ENCODE results near the gene DR1. TPM values are rescaled to one million over a fixed set of nuclear protein-coding genes. Genes with fewer than 3 reads are reported as not detected.

The DR1 gene
- 103 and 104 TPM in 2 replicates for total RNA-seq

GRCh38 chr1:93345633-93346420 is at the start of gene DR1:
Gene DR1, plus strand, starts transcription at chr1:93345907. Its CDS starts 739 bp downstream, at chr1:93346646.
- H3K27ac Mint-ChIP-seq = peak within 1 kb of the TSS; percentile 98
- peak within 1 kb of the TSS; percentile 88 for H3K4me3 Mint-ChIP-seq (ENCODE audit: low read depth)
- no peaks in the 10 kb centered on the region for H3K27me3 Mint-ChIP-seq (ENCODE audit: low read depth)
- intact Hi-C loops (cut with micrococcal nuclease) = loop anchor here (1.0 to 10.0 kb wide), 9 partner anchors 41 to 529 kb away; partner anchors contain the start of genes CCDC18, DIPK1A, DNTTIP2 and MTF2
- peaks cover 24% of the 10 kb centered on the region for H3K4me1 Mint-ChIP-seq (ENCODE audit: low read depth)
- DNase-seq (ENCODE audit: low spot score) = peak; percentile 88
- H3K9me3 Mint-ChIP-seq = no peaks in the 10 kb centered on the region
- H3K36me3 Mint-ChIP-seq (ENCODE audit: low read depth) = peaks cover 37% of the 10 kb centered on the region

- no peak for DNase-seq (ENCODE audit: low spot score)
- Mint-ChIP-seq H3K4me3 (ENCODE audit: low read depth) (no peak overlapping the region), H3K27ac (no peak overlapping the region), H3K27me3 (ENCODE audit: low read depth) (no peaks in the 10 kb centered on the region), H3K36me3 (ENCODE audit: low read depth) (no peaks in the 10 kb centered on the region), H3K4me1 (ENCODE audit: low read depth) (no peaks in the 10 kb centered on the region), H3K9me3 (no peaks in the 10 kb centered on the region)
- intact Hi-C loops (cut with micrococcal nuclease) = no loop called here
These were observed 49.1 kb upstream of the DR1 start for GRCh38 chr1:93296555-93297154.

DNA sequence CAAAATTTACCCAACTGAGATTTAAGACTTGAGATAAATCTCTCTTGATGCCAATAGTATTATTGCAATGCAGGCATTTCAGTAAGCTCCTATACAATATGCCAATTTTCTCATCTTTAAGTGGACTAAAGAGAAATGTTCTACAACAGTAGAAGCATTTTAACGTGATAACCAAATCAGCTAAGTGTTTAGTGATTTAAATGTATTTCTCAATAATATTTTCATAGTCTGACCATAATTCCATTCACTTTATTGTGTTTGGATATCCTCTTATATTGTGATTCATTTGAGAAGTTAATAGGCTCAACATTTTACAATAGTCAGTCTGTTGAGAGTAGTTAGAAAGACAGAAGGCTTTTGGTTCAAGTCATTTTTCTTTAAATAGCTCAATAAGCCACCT is 44.6 kb upstream of the DR1 start:
- intact Hi-C loops (cut with micrococcal nuclease) = loop anchor here (10.0 kb wide), 2 partner anchors 324 to 544 kb away; no protein-coding TSS in a partner anchor
- Mint-ChIP-seq H3K9me3 (no peaks in the 10 kb centered on the region), H3K4me3 (ENCODE audit: low read depth) (no peak overlapping the region), H3K27ac (no peak overlapping the region), H3K27me3 (ENCODE audit: low read depth) (no peaks in the 10 kb centered on the region), H3K36me3 (ENCODE audit: low read depth) (no peaks in the 10 kb centered on the region), H3K4me1 (ENCODE audit: low read depth) (no peaks in the 10 kb centered on the region)
- DNase-seq (ENCODE audit: low spot score) = no peak

DNA sequence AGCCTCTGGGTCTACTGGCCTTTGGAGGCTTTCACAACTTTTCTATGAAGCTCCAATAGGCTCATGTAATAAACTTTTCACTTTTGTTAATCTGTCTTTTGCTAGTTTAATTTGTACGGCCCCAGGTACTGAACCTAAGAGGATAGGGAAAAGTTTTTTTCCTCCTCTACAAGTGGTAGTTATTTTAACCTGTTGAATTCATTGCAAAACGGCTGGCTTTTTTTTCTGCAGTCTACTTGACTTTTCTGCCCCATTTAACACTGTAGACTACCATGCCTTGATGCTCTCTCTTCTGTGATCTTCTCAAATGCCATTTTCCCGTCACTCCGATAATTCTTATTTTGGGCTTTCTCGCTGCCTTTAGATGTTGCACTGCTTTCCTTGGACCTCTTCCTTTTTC is 43.6 kb upstream of the DR1 start:
- H3K27me3 Mint-ChIP-seq (ENCODE audit: low read depth) = no peaks in the 10 kb centered on the region

GRCh38 chr1:93304716-93305138 is 41.0 kb upstream of the DR1 start:
- H3K4me3 Mint-ChIP-seq (ENCODE audit: low read depth) = no peak overlapping the region
- H3K4me1 Mint-ChIP-seq (ENCODE audit: low read depth) = no peaks in the 10 kb centered on the region
- no peak overlapping the region for H3K27ac Mint-ChIP-seq
- no peaks in the 10 kb centered on the region for H3K27me3 Mint-ChIP-seq (ENCODE audit: low read depth)
- DNase-seq (ENCODE audit: low spot score) = peak; percentile 13
- intact Hi-C loops (cut with micrococcal nuclease) = loop anchor here (2.0 to 10.0 kb wide), 3 partner anchors 42 to 540 kb away; no protein-coding TSS in a partner anchor
- no peaks in the 10 kb centered on the region for H3K36me3 Mint-ChIP-seq (ENCODE audit: low read depth)
- no peaks in the 10 kb centered on the region for H3K9me3 Mint-ChIP-seq

More for the DNA sequence above, 43.6 kb upstream of the DR1 start:
- Mint-ChIP-seq H3K4me1 (ENCODE audit: low read depth) (no peaks in the 10 kb centered on the region), H3K4me3 (ENCODE audit: low read depth) (no peak overlapping the region), H3K9me3 (no peaks in the 10 kb centered on the region), H3K36me3 (ENCODE audit: low read depth) (no peaks in the 10 kb centered on the region), H3K27ac (no peak overlapping the region)
- DNase-seq (ENCODE audit: low spot score) = no peak
- intact Hi-C loops (cut with micrococcal nuclease) = loop anchor here (10.0 kb wide), 2 partner anchors 323 to 543 kb away; no protein-coding TSS in a partner anchor

DNA sequence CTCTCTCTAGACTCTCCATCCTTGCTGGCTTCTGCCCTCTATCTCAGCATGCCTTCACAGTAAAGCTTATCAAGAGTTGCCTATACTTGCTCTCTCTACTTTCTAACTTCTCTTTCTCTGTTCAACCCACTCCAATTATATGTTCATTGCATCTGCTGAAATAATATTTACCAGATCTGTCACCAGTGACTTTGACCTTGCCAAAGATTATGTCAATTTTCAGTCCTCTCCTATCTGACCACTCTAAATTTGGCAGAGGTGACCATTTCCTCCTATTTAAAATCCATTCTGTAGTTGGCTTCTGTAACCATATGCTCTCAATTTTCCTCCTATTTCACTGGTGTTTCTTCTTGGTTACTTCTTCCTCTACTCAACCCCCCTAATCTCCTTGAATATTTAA is 38.8 kb upstream of the DR1 start:
- no peaks in the 10 kb centered on the region for H3K9me3 Mint-ChIP-seq
- H3K27me3 Mint-ChIP-seq (ENCODE audit: low read depth) = no peaks in the 10 kb centered on the region
- no peak overlapping the region for H3K4me3 Mint-ChIP-seq (ENCODE audit: low read depth)
- intact Hi-C loops (cut with micrococcal nuclease) = loop anchor here (10.0 kb wide), 2 partner anchors 318 to 538 kb away; no protein-coding TSS in a partner anchor
- no peak for DNase-seq (ENCODE audit: low spot score)
- no peaks in the 10 kb centered on the region for H3K36me3 Mint-ChIP-seq (ENCODE audit: low read depth)
- no peak overlapping the region for H3K27ac Mint-ChIP-seq
- H3K4me1 Mint-ChIP-seq (ENCODE audit: low read depth) = no peaks in the 10 kb centered on the region

DNA sequence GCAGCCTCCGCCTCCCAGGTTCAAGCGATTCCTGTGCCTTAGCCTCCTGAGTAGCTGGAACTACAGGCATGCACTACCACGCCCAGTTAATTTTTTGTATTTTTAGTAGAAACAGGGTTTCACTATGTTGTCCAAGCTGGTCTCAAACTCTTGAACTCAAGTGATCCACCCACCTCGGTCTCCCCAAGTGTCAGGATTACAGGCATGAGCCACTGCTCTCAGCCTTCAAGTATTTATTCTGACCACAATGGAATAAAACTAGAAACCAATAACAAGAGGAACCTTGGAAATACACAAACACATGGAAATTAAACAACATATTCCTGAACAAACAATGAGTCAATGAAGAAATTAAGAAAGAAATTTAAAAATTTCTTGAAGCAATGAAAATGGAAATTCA is 32.7 kb upstream of the DR1 start:
- Mint-ChIP-seq H3K9me3 (no peaks in the 10 kb centered on the region), H3K27ac (no peak overlapping the region), H3K36me3 (ENCODE audit: low read depth) (no peaks in the 10 kb centered on the region), H3K4me1 (ENCODE audit: low read depth) (no peaks in the 10 kb centered on the region), H3K4me3 (ENCODE audit: low read depth) (no peak overlapping the region), H3K27me3 (ENCODE audit: low read depth) (no peaks in the 10 kb centered on the region)
- intact Hi-C loops (cut with micrococcal nuclease) = no loop called here
- no peak for DNase-seq (ENCODE audit: low spot score)

GRCh38 chr1:93317207-93317606 is 28.5 kb upstream of the DR1 start:
- H3K27me3 Mint-ChIP-seq (ENCODE audit: low read depth) = no peaks in the 10 kb centered on the region
- H3K27ac Mint-ChIP-seq = no peak overlapping the region
- intact Hi-C loops (cut with micrococcal nuclease) = no loop called here
- no peaks in the 10 kb centered on the region for H3K36me3 Mint-ChIP-seq (ENCODE audit: low read depth)
- no peak overlapping the region for H3K4me3 Mint-ChIP-seq (ENCODE audit: low read depth)
- no peaks in the 10 kb centered on the region for H3K9me3 Mint-ChIP-seq
- H3K4me1 Mint-ChIP-seq (ENCODE audit: low read depth) = no peaks in the 10 kb centered on the region
- no peak for DNase-seq (ENCODE audit: low spot score)

- Mint-ChIP-seq H3K4me3 (ENCODE audit: low read depth) (no peak overlapping the region), H3K9me3 (no peaks in the 10 kb centered on the region), H3K27me3 (ENCODE audit: low read depth) (no peaks in the 10 kb centered on the region), H3K36me3 (ENCODE audit: low read depth) (no peaks in the 10 kb centered on the region), H3K27ac (no peak overlapping the region), H3K4me1 (ENCODE audit: low read depth) (no peaks in the 10 kb centered on the region)
- DNase-seq (ENCODE audit: low spot score) = no peak
- intact Hi-C loops (cut with micrococcal nuclease) = no loop called here
These were observed 27.8 kb upstream of the DR1 start for GRCh38 chr1:93317943-93318342.

DNA sequence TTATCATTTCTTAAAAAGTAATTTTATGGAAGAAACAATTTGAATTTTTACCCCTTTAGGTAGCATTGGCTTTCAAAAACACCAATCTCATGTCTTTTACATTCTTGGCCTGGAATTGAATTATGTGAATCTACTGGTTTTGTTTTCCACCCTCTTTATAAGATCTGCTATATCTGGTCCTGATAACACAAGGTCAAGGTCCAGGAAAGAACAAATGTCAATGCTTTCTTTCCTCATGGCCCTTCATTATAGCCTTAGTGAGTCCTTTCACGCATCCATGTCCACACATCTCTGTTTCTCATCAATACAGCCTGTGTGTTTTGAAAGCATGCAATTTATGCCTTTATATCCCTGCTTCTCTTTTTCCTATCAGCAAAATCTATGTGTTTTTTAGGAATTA is 24.0 kb upstream of the DR1 start:
- no peaks in the 10 kb centered on the region for H3K9me3 Mint-ChIP-seq
- DNase-seq (ENCODE audit: low spot score) = no peak
- H3K36me3 Mint-ChIP-seq (ENCODE audit: low read depth) = no peaks in the 10 kb centered on the region
- no peaks in the 10 kb centered on the region for H3K27me3 Mint-ChIP-seq (ENCODE audit: low read depth)
- H3K27ac Mint-ChIP-seq = no peak overlapping the region
- no peak overlapping the region for H3K4me3 Mint-ChIP-seq (ENCODE audit: low read depth)
- intact Hi-C loops (cut with micrococcal nuclease) = no loop called here
- H3K4me1 Mint-ChIP-seq (ENCODE audit: low read depth) = peaks cover 3% of the 10 kb centered on the region

- Mint-ChIP-seq H3K27me3 (ENCODE audit: low read depth) (no peaks in the 10 kb centered on the region), H3K27ac (no peak overlapping the region), H3K36me3 (ENCODE audit: low read depth) (no peaks in the 10 kb centered on the region), H3K9me3 (no peaks in the 10 kb centered on the region), H3K4me1 (ENCODE audit: low read depth) (peaks cover 3% of the 10 kb centered on the region), H3K4me3 (ENCODE audit: low read depth) (no peak overlapping the region)
- intact Hi-C loops (cut with micrococcal nuclease) = no loop called here
- DNase-seq (ENCODE audit: low spot score) = no peak
These were observed 23.4 kb upstream of the DR1 start for GRCh38 chr1:93322349-93322748.

DNA sequence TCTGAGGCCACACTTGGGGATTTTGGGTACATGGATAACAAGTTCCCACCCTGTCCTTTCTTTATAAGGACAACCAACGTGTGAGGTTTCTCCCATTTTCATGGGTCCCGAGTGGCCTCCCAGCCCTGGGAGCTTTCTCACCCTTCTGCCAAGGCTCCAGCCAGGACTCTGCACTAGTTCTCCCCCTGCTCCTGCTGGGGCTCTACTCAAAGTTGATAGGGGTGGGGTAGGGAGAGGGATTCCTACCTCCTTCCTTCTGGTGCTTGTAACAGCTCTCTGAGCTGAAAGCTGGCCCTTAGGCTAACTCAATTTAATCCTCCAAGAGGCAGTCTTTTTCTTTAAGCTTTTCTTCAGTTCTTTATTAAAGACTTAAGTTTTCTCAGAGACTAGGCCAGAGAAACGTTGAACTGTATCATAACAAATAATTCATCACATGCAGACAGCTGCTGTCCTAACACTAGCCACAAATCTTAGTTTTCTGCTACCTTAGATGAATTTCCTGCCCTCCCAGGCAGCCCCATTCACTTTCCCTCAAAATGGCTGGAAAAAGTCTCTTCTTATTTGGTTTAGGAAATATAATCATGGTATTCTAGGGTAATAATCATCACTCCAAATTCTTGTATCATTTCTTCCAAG is 22.4 kb upstream of the DR1 start:
- DNase-seq (ENCODE audit: low spot score) = no peak
- intact Hi-C loops (cut with micrococcal nuclease) = no loop called here
- Mint-ChIP-seq H3K4me1 (ENCODE audit: low read depth) (peaks cover 3% of the 10 kb centered on the region), H3K36me3 (ENCODE audit: low read depth) (no peaks in the 10 kb centered on the region), H3K9me3 (no peaks in the 10 kb centered on the region), H3K27ac (no peak overlapping the region), H3K4me3 (ENCODE audit: low read depth) (no peak overlapping the region), H3K27me3 (ENCODE audit: low read depth) (no peaks in the 10 kb centered on the region)

All from activated T-helper 2 cell treated with anti-CD3 and anti-CD28 coated beads, Interferon-gamma antibody, Interleukin-2, Interleukin-4, amounts not matched to agents 10 μg/mL and 5 μg/mL and 100 μg/mL, durations not matched to agents 14 hours and 24 hours and 36 hours (primary cell).